DMS79 treated with DMSO at 0.1 percent for 48 hours (cell line): ENCODE measurements around the gene GLRX2.
A peak's percentile ranks its signal among the peaks of the same experiment; 100 is the strongest.

ENCODE experiments used
- DNase-seq: peaks from one replicate; lab custom pipeline; 2025; lab: John Stamatoyannopoulos, UW

The GLRX2 gene

GRCh38 chr1:193111641-193112090, 6.5 kb upstream of the GLRX2 start:
- DNase-seq: no peak

DNA sequence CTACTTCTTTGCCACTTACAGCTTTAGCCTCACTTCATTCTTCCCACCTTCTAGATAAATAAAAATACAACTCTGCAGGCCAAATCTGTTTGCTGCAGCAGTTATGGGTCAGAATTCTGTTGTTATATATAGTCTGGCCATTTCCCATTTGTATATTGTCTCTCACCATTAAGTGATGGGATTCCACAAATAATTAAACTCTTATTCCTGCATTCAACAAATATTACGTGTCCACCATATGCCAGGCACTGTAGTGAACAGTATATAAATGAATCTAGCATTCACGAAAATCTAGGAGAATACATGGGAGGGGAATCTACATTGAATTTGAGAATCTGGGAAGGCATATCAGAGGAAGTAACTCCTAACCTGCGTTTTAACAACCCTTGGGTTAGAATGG, 5.7 kb upstream of the GLRX2 start:
- DNase-seq: no peak

GRCh38 chr1:193110246-193110645, 5.0 kb upstream of the GLRX2 start:
- no peak for DNase-seq

DNA sequence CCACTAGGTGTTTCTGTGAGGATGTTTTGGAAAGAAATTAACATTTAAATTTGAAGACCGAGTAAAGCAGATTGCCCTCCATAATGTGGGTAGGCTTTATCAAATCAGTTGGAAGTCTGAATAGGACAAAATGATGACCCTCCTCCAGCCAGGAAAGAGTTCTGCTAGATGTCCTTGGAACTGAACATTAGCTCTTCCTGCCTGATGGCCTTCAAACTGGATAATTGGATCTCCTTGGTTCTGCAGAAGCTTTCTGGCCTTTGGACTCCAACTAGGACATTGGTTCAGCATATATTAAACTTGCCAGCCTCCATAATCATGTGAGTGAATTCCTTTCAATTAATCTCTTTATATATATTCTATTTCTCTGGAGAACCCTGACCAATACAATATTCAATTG, 4.4 kb upstream of the GLRX2 start:
- no peak for DNase-seq

DNA sequence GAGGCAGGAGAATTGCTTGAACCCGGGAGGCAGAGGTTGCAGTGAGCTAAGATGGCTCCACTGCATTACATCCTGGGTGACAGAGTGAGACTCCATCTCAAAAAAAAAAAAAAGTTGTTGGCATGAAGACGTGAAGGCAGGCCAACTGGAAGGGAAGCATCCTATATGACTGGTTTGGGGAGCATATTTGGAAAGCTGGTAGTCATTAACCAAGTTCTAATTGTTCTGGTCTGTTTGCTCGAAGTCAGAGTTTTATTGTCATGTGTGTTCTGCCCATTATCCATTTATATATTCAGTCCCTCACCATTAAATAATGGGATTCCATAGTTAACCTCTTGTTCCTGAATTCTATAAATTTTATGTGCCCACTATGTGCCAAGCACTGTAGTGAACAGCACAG, 3.3 kb upstream of the GLRX2 start:
- no peak for DNase-seq

DNA sequence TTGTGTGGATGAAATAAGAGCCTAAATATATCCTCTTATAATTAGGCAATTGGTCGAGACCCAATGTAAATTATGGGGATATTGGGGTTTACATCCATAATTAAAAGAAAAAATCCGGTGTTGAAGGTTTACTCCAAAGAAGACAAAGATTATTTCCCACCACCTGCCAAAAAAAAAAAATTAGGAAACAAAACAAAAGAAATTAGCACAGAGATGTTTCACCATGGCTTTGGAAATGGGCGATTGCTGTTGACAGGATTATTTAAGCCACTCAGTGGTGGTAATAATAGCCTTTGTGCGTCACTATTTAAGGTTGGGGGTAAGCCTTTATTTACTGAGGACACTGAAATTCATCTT, 585 bp upstream of the GLRX2 start:
- DNase-seq: no peak

DNA sequence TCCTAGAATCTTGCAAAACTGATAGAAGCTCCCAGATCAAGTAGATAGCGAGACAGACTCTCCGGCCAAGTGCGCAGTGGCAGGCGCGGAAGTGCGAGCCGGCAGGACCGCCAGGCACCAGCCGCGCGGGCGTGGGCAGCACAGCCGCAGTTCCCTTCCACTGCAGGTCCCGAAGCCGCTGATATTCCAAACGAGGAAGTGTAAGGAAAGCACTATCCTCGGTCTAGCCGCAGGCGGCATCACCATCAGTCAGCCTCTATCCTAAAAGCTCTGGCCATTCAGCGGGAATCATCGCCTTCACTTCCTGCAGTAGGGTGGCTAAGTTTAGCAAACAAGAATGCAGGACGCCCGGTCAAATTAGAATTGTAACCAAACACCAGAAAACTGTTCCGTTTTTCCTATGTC, 710 bp downstream of the GLRX2 start:
- DNase-seq: peak; percentile 27

DNA sequence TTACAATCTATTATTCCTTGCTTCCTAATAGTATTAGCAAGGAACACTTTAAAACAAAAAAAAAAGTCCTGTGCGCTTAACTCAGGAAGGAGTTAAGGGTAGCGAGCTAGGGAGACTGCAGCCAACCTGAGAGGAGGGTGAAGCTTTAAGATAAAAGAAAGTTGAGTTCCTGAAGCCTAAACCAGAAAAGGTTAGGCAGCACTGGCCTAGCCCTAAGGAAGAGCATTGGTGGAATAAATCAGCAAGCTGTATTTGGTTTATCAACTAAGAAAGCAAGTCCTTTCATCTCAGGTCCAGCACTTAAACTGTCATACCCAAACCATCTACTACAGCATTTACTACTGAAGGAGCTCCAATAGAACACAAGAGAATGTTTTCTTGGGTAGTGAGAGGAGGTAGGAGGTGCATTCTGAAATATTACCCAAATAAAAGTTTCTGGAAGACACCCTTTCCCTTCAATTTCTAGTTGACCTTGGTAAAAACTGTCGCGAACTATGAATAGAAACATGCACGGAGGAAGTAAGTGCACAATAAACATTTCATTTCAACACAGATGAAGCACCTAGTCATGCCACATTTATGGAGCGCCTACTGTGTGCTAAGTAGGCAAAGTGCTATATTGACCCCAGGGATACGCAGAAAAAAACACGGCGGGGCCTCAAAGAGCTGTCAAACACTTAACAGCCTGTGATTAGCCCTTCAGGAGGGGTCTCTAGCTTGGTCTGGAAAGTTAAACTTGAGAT, 1.3 kb downstream of the GLRX2 start:
- no peak for DNase-seq

DNA sequence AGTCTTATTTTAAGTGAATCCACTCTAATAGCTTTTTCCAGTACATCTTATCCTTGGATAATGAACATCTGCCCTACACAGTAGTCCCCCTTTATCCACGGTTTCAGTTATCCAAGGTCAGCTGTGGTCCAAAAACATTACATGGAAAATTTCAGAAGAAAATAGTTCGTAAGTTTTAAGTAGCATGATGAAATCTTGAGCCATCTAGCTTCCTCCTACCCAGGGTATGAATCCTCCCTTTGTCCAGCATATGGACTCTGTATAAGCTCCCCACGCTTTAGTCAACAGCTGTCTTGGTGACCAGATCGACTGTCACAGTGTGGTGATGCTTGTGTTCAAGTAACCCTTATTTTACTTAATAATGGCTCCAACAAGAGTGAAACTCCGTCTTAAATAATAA, 2.6 kb downstream of the GLRX2 start:
- no peak for DNase-seq

DNA sequence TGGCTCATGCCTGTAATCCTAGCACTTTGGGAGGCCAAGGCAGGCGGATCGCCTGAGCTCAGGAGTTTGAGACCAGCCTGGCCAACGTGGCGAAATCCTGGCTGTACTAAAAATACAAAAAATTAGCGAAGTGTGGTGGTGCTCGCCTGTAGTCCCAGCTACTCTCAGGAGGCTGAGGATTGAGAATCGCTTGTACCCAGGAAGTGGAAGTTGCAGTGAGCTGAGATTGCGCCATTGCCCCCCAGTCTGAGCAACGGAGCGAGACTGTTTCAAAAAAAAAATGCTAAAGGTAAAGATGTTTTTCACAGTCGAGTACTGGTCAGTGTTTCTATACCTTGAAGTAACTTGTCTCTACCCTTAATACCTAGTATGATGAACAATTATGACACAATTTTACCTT, 11.1 kb downstream of the GLRX2 start:
- DNase-seq: no peak

GRCh38 chr1:193090865-193091264, 14.3 kb downstream of the GLRX2 start:
- DNase-seq: no peak

DNA sequence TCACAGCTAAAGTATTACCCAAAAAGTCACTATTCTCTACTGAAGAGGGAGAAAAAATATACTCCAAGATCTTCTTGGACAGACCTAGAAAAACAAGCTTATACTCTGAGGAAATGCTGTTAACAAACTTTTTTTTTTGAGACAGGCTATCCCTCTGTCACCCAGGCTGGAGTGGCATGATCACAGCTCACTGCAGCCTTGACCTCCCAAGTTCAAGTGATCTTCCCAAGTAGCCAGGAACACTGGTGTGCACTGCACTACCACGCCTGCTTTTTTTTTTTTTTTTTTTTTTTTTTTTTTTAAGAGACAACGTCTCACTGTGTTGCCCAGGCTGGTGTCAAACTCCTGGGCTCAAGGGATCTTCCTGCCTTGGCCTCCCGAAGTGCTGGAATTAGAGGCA, 17.3 kb downstream of the GLRX2 start:
- DNase-seq: no peak

DNA sequence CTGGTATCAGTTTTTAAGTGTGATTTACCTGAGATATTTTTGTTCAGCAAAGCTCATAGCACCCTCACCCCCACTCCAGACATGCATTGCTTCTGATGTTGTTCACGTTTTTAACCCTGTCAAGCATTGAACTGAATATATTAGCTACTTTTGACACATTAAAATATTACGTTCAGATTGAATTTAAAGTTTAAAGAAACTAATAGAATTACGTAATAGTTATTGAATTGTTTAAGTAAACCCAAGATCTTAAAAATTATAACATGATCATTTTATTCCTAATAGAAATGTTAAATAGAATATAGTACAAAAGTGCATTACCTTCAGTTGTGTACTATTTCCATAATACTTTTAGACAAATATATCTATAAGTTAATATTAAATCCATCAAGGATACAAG, 18.9 kb downstream of the GLRX2 start:
- no peak for DNase-seq

DNA sequence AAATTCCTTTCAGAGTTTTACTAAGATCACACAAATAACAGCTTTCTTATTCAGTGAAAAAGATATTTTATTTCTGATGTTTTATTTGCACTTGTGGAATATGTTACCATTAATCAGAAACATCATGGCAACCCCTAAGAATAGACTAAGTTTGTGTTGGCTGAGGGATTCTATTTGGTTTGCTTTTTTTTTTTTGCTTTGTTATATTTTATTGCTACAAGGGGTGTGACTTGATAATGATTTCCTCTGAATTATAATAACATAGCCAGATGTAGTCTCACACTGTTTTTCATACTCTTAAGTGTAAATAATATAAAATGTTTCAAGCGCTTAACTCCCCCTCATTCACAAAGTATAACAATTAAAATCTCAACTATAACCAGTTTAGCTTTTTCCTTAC, 20.0 kb downstream of the GLRX2 start:
- DNase-seq: no peak

DNA sequence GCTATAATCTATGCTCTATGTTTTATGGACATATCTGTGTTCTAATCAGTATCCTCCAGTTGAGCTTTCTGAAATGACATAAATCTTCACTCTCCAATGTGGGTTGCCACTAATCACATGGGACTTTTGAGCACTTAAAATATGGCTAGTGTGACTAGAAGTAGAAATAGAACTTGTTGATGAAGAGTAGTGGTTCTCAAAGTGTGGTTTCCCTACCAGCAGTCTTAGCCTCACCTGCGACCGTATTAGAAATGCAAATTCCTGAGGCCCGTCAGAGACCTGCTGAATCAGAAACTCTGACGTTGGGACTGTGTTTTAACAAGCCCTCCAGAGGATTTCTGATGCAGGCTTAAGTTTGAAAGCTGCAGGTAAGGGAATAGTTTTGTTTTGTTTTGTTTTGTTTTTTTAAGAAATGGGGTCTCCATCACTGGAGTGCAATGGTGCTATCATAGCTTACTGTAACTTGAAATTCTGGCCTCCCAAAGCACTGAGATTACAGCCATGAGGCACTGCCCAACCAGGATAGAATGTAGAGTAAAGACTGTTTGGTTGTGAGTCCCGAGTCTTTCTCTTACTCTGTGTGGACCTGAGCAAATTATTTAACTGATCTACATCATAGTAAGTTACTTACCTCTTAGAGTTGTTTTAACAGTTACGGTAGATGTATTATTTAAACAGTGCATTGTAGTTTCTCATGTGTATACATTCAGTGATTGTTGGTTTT, 21.7 kb downstream of the GLRX2 start:
- DNase-seq: no peak

DNA sequence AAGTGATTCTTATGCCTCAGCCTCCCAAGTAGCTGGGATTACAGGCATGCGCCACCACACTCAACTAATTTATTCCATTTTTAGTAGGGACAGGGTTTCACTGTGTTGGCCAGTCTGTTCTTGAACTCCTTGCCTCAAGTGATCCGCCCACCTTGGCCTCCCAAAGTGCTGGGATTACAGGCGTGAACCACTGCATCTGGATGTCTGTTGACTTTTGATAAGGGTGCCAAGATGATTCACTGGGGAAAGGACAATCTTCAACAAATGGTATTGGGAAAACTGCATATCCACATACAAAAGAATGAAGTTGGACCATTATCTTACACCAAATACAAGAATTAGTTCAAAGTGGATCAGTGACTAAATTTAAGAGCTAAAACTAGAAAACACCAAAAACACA, 26.0 kb downstream of the GLRX2 start:
- no peak for DNase-seq

DNA sequence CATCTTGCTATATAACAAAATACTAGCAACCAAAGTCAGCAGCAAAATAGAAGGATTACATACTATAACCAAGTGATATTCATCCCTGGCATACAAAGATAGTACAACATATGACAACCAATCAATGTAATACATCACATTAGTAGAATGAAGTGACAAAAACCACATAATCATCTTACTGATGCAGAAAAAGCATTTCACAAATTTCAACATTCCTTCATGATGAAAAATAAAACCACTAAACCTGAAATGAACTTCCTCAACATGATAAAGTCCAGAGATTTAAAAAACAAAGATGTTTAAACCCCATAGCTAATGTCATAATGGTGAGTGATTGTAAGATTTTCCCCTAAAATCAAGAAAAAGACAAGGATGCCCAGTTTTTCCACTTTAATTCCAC, 27.2 kb downstream of the GLRX2 start:
- no peak for DNase-seq

GRCh38 chr1:193070942-193071341, 34.3 kb downstream of the GLRX2 start:
- no peak for DNase-seq

DNA sequence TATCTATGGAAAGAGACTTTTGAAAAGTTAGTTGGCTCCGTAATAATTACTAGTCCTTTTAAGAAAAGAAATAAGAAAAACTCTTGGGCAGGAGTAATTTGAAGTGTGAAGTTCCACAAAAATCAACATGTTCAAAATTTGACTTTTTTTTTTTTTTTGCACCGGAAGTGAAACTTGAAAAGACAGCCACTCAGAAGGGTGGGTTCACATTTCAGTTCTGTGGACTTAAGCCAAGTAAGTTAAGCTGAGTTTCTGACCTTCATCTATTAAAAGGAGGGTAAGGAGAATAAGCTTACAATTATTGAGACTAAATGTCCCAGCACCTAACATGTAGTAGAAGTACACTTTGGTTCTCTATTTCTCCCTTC, 34.8 kb downstream of the GLRX2 start:
- DNase-seq: no peak

DNA sequence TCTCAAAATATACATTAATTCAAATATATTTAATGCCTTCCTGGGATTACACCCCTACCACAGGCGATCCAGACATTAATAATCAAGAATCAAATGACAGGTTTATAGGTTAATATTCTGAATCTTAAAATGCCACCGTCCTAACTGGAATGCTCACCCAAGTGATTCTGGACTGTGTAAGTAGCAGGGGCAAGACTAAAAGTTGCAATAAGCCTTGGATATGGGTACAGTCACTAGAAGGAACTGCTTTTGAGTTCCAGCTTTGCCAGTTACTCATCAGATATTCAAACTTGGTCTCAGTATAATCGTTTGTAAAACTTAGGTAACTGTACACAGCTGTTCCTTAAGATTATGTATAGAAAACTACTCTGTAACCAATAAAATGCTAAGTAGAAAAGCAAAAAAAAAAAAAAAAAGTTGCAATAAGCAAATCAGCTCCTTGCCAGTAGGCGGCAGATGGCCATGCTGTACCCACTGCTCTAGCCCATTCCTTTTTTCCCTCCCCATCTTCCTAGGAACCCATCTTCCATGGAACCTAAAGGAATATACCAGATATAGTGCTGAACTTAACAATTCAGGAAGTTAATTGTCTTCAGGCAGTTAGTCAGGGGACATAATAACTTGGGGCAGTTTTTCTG, 35.3 kb downstream of the GLRX2 start:
- no peak for DNase-seq

- no peak for DNase-seq
These were observed 37.2 kb downstream of the GLRX2 start for GRCh38 chr1:193068013-193068412.

DNA sequence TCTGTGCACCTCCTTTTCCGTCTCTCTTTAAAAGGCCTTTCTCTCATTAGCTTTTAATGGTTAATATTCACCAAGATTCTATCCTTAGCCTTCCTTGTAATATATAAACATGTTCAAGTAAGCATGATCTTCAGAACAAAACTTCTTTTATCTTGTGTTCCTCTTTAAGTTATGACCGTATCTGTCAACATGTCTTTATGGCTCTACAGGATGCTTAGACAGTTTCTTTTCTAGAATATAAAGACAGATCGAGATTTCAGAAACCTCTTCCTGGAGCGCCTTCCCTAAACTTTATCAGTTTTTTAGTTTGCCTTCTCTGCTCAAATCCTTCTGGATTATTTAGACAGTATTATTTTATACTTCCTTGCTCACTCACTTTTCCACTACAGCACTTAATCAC, 38.6 kb downstream of the GLRX2 start:
- DNase-seq: no peak

- no peak for DNase-seq
These were observed 39.3 kb downstream of the GLRX2 start for GRCh38 chr1:193065954-193066353.
